ENCODE data around the gene MARCHF4. TPM values are rescaled to one million over a fixed set of nuclear protein-coding genes. Genes with fewer than 3 reads are reported as not detected.

The MARCHF4 gene
- total and polyA plus RNA-seq, 9 of the 15 experiments (the other 6 are each of a cell fraction or from before 2014, with no cell fraction given) = 0.05 TPM; not detected in 8

DNA sequence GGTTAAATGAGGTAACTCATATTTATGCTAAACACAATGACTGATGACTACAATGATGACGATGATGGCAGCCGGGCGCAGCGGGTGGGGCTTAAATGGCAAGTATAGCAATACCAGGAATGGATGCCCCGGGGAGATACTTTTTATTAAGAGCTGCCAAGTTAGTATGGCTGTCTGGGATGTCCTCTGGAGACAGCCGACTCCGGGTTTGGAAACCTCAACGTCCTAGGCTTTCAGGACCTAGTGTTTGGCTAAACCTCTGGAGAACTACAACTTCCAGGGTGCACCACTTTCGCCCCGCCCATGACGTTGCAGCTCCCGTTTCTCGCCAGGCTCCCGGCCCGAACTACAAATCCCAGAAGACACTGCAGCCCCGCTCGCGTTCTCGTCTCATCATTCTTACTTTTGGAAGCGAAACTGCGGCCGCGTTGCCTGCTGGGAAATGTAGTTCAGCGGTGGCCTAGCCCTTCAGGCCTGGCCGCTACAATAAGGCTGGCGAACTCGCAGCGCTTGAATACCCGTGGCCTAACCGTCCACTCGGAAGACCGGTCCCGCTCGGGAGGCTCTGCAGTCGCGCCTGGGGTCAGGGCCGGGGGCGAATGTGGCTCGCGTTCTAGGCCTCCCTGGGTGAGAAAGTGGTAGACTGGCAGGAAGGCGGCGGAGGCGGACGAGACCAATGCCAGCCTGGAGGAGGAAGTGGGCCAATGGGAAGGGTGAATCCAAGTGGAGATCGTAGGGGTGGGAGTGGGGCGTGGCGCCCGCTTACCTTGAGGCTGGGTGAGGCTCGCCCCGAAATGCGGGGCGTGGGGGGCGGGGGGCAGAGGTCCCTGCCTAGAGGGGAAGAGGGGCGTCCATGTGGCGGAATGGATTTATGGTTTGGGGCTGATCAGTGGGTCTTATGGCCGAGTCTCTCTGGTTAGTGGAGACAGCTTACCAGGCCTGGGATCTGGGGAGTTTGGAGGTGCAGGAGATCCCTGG is 40.0 kb upstream of the MARCHF4 start, which contains the start of gene SMARCAL1 (continued):
- TF ChIP-seq JUND (IDR thresholded peaks at IDR 0.05; ENCODE audit: borderline replicate concordance, low read depth, low read length) (peak; percentile 77), JUND (tag; IDR thresholded peaks at IDR 0.05; ENCODE audit: borderline replicate concordance, low read depth, low read length) (no peak; the same call in 2 of the 3 replicates), TGIF2 (CRISPR knock-in tag; IDR thresholded peaks at IDR 0.05) (no peak), RAD51 (IDR thresholded peaks at IDR 0.05; ENCODE audit: borderline replicate concordance, low read depth) (no peak), MCM2 (IDR thresholded peaks at IDR 0.05; ENCODE audit: low read depth) (no peak), USF1 (CRISPR knock-in tag; IDR thresholded peaks at IDR 0.05) (no peak), RBM34 (IDR thresholded peaks at IDR 0.05; ENCODE audit: borderline replicate concordance, insufficient read depth, low read length) (no peak), HMGXB4 (CRISPR knock-in tag; IDR thresholded peaks at IDR 0.05) (no peak), ZNF717 (CRISPR knock-in tag; IDR thresholded peaks at IDR 0.05) (no peak), MEF2A (IDR thresholded peaks at IDR 0.05; ENCODE audit: control insufficient read depth, low read depth, low read length) (no peak), SMARCB1 (IDR thresholded peaks at IDR 0.05; ENCODE audit: insufficient read length, low read depth) (no peak), POLR3G (IDR thresholded peaks at IDR 0.05; ENCODE audit: extremely low read depth, insufficient read length, insufficient replicate concordance) (no peak), FOXA3 (CRISPR knock-in tag; conservative IDR thresholded peaks at IDR 0.05 in 1 of 2, IDR thresholded peaks at IDR 0.05 in 1 of 2) (peak in 1 of 2 experiments; percentile 31; a peak in 1 of 4 replicates), HNRNPK (IDR thresholded peaks at IDR 0.05; ENCODE audit: low read depth, low read length, poor library complexity, severe bottlenecking) (no peak), NR0B1 (IDR thresholded peaks at IDR 0.05; ENCODE audit: partially characterized antibody) (no peak), RHOXF2B (CRISPR knock-in tag; conservative IDR thresholded peaks at IDR 0.05) (no peak), ZNF217 (CRISPR knock-in tag; IDR thresholded peaks at IDR 0.05) (no peak), SMAD4 (CRISPR knock-in tag; conservative IDR thresholded peaks at IDR 0.05) (no peak), HMG20B (CRISPR knock-in tag; IDR thresholded peaks at IDR 0.05) (no peak), ETV1 (tag; conservative IDR thresholded peaks at IDR 0.05; ENCODE audit: low read depth) (no peak; the same call in 1 of the 2 replicates), SNRNP70 (optimal IDR thresholded peaks at IDR 0.05; ENCODE audit: low read depth, low read length) (no peak), KLF13 (tag; IDR thresholded peaks at IDR 0.05; ENCODE audit: borderline replicate concordance, low read depth) (peak; percentile 41; the same call in 1 of the 2 replicates), E2F5 (CRISPR knock-in tag; IDR thresholded peaks at IDR 0.05) (no peak)

All from K562 (cell line).